ENCODE results near the gene FLAD1. TPM values are rescaled to one million over a fixed set of nuclear protein-coding genes. Genes with fewer than 3 reads are reported as not detected.
A peak's percentile ranks its signal among the peaks of the same experiment; 100 is the strongest.

FLAD1 gene
- total RNA-seq, 4 donors from 2014 or later, result 21.5 to 30.9 (median 29.5) TPM

DNA sequence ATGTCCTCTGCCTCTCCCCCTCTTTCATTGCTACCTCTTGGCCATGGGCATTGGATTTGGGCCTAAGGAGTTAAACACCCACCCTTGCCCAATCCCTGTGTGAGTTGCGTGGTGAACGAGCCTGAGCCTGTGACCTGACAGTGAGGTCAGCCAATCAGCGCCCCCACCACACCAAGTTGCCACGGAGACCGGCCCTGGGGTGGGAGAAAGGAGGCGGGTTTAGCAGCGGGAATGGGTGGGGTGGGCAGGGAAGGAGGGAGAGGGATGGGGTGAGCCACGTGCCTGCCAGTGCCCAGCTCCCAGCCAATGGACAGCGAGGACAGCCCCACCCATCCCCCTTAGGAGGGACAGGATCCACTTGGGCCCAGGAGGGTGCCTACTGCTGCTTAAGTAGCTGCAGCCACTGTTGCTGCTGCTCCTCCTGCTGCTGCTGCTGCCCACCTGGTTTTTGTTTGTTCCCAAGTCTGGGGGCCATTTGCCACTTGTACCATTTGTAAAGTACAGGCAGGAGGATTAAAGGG, 28.9 kb downstream of the FLAD1 start:
- Histone ChIP-seq H3K4me3 (peak overlapping the region in 3 of 4 donors; percentile 61 to 96 (median 67)), H3K4me1 (peaks cover 74 to 100% (median 81%) of the 10 kb centered on the region in 3 donors), H3K36me3 (peaks cover 16 to 53% (median 34%) of the 10 kb centered on the region in 3 donors), H3K27ac (peak overlapping the region; percentile 97 to 99 (median 98)), H3K9me3 (no peaks in the 10 kb centered on the region), H3K27me3 (no peaks in the 10 kb centered on the region)
- 0 to 17% methylated on average over 1 of the region's 9 CpGs for WGBS, 2 donors
- intact Hi-C loops (cut with DNase I), result no loop called here
- no peak for DNase-seq
- peak in 1 of 4 donors; percentile 69 for TF ChIP-seq POLR2A (IDR thresholded peaks at IDR 0.05)
- no peak for TF ChIP-seq CTCF (IDR thresholded peaks at IDR 0.05)

DNA sequence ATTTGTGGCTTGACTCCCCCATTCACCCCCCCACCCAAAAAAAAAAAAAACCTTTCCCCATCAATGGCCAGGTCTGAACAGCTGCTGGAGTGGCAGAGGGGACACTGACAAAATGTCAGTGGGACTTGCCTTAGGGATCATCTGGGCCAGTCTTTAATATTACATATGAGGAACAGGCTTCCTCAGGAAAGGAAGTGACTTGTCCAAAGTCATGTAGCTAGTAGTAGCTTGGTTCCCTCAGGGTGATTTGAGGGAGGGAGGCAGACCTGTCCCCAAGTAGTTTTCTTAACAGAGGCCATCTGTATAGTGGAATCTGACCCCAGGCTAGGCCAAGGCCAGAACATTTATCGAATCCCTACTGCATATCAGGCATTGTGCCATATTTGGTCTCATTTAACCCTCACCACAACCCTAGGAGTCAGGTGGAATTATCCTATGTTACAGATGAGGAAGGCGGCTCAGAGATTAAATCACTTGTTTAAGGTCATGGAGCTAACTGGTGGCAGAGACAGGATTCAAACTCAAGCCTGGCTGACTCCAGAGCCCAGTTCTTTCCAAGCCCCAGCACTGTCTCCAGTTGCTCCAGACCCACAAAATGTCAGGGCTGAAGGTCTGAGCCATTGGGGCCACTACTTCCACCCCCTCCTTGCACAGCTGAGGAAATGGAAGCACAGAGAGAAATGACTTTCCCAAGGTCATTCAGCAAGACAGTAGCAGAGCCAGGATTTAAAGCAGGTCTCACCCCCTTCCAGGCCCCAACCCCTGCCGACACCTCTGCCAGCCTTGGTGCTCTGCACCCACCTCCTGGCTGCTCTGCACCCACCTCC, 29.8 kb downstream of the FLAD1 start:
- H3K27ac ChIP-seq, result peak overlapping the region; percentile 97 to 99 (median 98)
- intact Hi-C loops (cut with DNase I), result no loop called here
- H3K4me3 ChIP-seq, result peak overlapping the region in 3 of 4 donors; percentile 28 to 96 (median 61)
- H3K4me1 ChIP-seq, result peaks cover 71 to 100% (median 83%) of the 10 kb centered on the region in 3 donors
- H3K36me3 ChIP-seq, result peaks cover 16 to 55% (median 34%) of the 10 kb centered on the region in 3 donors
- WGBS, 2 donors, result 50 to 72% methylated on average over 2 to 3 of the region's 3 CpGs
- H3K9me3 ChIP-seq, result no peaks in the 10 kb centered on the region
- no peaks in the 10 kb centered on the region for H3K27me3 ChIP-seq
- TF ChIP-seq CTCF (IDR thresholded peaks at IDR 0.05) (no peak), POLR2A (IDR thresholded peaks at IDR 0.05) (no peak)
- DNase-seq, result no peak

GRCh38 chr1:155013632-155014031, 30.5 kb downstream of the FLAD1 start:
- H3K27me3 ChIP-seq, result no peaks in the 10 kb centered on the region
- DNase-seq, result no peak
- WGBS, 2 donors, result 27 to 43% methylated on average over 6 of the region's 8 CpGs
- no peaks in the 10 kb centered on the region for H3K9me3 ChIP-seq
- H3K4me1 ChIP-seq, result peaks cover 77 to 100% (median 90%) of the 10 kb centered on the region in 3 donors
- peaks cover 16 to 61% (median 34%) of the 10 kb centered on the region in 3 donors for H3K36me3 ChIP-seq
- no peak overlapping the region for H3K4me3 ChIP-seq
- TF ChIP-seq POLR2A (IDR thresholded peaks at IDR 0.05), result no peak
- no peak for TF ChIP-seq CTCF (IDR thresholded peaks at IDR 0.05)
- intact Hi-C loops (cut with DNase I), result no loop called here
- peak overlapping the region; percentile 97 to 99 (median 98) for H3K27ac ChIP-seq

DNA sequence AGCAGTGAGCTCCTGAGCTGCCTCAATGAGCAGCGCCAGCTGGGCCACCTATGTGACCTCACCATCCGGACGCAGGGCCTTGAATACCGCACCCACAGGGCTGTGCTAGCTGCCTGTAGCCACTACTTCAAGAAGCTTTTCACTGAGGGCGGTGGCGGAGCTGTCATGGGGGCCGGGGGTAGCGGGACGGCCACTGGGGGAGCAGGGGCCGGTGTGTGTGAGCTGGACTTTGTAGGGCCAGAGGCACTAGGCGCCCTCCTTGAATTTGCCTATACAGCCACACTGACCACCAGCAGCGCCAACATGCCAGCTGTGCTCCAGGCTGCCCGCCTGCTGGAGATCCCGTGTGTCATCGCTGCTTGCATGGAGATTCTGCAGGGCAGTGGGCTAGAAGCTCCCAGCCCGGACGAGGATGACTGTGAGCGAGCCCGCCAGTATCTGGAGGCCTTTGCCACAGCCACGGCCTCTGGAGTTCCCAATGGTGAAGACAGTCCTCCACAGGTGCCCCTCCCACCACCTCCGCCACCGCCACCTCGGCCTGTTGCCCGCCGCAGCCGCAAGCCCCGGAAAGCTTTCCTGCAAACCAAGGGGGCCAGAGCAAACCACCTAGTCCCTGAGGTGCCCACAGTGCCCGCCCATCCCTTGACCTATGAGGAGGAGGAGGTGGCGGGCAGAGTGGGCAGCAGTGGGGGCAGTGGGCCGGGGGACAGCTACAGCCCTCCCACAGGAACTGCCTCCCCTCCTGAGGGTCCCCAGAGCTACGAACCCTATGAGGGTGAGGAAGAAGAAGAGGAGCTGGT, 31.8 kb downstream of the FLAD1 start:
- H3K4me1 ChIP-seq, result peaks cover 86 to 100% (median 92%) of the 10 kb centered on the region in 3 donors
- DNase-seq, result no peak
- intact Hi-C loops (cut with DNase I), result no loop called here
- H3K27me3 ChIP-seq, result no peaks in the 10 kb centered on the region
- peaks cover 16 to 65% (median 34%) of the 10 kb centered on the region in 3 donors for H3K36me3 ChIP-seq
- 60 to 88% methylated on average over 1 to 3 of the region's 31 CpGs for WGBS, 2 donors
- no peak overlapping the region for H3K4me3 ChIP-seq
- H3K9me3 ChIP-seq, result no peaks in the 10 kb centered on the region
- H3K27ac ChIP-seq, result peak overlapping the region; percentile 85 to 99 (median 96)
- TF ChIP-seq CTCF (IDR thresholded peaks at IDR 0.05) (no peak), POLR2A (IDR thresholded peaks at IDR 0.05) (no peak)
